Measurements from ENCODE around the gene CUX1.

The CUX1 gene

DNA sequence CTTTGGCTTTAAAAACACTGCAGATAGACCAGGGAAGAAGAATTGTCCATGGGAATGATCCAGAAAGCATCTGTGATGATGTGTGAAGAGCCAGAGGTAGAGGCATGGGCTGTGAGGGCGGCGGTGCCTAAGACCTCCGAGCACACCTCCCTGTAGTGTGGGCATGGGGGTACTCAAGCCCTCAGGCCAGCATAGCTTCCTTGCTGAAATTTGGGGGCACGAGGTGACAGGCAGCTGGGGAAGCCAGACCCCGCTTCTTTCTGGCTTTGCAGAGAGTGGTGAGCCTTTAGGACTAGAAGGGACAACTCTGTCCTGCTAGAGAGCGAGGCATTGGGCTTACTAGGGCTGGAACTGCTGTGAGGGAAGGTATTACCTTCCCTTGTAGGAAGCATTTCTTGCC, 281.6 kb downstream of the CUX1 start:
- peaks cover 3 to 7% of the 10 kb centered on the region in 2 donors for H3K36me3 ChIP-seq (ENCODE audit: control insufficient read depth in 2 of 2, insufficient read depth in 2 of 2, low read length in 2 of 2)
- no peak overlapping the region for H3K27ac ChIP-seq (ENCODE audit: low read length)
- H3K9me3 ChIP-seq (ENCODE audit: control insufficient read depth in 2 of 2, low read length in 2 of 2): no peaks in the 10 kb centered on the region
- H3K27me3 ChIP-seq (ENCODE audit: control insufficient read depth in 1 of 2, insufficient read depth in 2 of 2, low read length in 2 of 2): no peaks in the 10 kb centered on the region
- no peak overlapping the region for H3K9ac ChIP-seq (ENCODE audit: low read length in 2 of 2)
- H3K4me3 ChIP-seq (ENCODE audit: low read length in 2 of 2): no peak overlapping the region
- H3K4me1 ChIP-seq (ENCODE audit: control insufficient read depth, insufficient read depth, low read length): peaks cover 9% of the 10 kb centered on the region

DNA sequence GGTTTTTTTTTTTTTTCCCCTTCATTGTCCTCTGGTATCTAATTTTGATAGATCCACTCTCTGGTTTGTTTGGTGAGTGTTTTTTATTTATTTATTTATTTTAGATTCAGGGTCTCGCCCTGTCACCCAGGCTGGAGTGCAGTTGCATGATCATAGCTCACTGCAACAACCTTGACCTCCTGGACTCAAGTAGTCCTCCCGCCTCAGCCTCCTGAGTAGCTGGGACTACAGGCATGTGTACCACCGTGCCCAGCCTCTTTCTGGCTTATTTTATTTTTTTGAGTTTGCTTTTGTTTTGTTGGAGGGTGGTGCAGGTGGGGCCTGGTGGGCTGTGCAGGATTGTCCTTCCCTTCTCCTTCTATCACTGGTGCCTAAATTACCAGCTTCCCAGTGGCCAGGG, 282.0 kb downstream of the CUX1 start:
- Histone ChIP-seq H3K9me3 (ENCODE audit: control insufficient read depth in 2 of 2, low read length in 2 of 2) (no peaks in the 10 kb centered on the region), H3K27me3 (ENCODE audit: control insufficient read depth in 1 of 2, insufficient read depth in 2 of 2, low read length in 2 of 2) (no peaks in the 10 kb centered on the region), H3K9ac (ENCODE audit: low read length in 2 of 2) (no peak overlapping the region), H3K36me3 (ENCODE audit: control insufficient read depth in 2 of 2, insufficient read depth in 2 of 2, low read length in 2 of 2) (peaks cover 3 to 7% of the 10 kb centered on the region in 2 donors), H3K4me3 (ENCODE audit: low read length in 2 of 2) (no peak overlapping the region), H3K27ac (ENCODE audit: low read length) (no peak overlapping the region), H3K4me1 (ENCODE audit: control insufficient read depth, insufficient read depth, low read length) (peaks cover 9% of the 10 kb centered on the region)

GRCh38 chr7:102101111-102101551, 283.7 kb downstream of the CUX1 start:
- Histone ChIP-seq H3K9ac (ENCODE audit: low read length in 2 of 2) (no peak overlapping the region), H3K4me3 (ENCODE audit: low read length in 2 of 2) (no peak overlapping the region), H3K27ac (ENCODE audit: low read length) (no peak overlapping the region), H3K9me3 (ENCODE audit: control insufficient read depth in 2 of 2, low read length in 2 of 2) (no peaks in the 10 kb centered on the region), H3K4me1 (ENCODE audit: control insufficient read depth, insufficient read depth, low read length) (no peaks in the 10 kb centered on the region), H3K36me3 (ENCODE audit: control insufficient read depth in 2 of 2, insufficient read depth in 2 of 2, low read length in 2 of 2) (peaks cover 7 to 11% of the 10 kb centered on the region in 2 donors), H3K27me3 (ENCODE audit: control insufficient read depth in 1 of 2, insufficient read depth in 2 of 2, low read length in 2 of 2) (no peaks in the 10 kb centered on the region)

GRCh38 chr7:102101926-102102325, 284.5 kb downstream of the CUX1 start:
- Histone ChIP-seq H3K36me3 (ENCODE audit: control insufficient read depth in 2 of 2, insufficient read depth in 2 of 2, low read length in 2 of 2) (peaks cover 7 to 13% of the 10 kb centered on the region in 2 donors), H3K4me1 (ENCODE audit: control insufficient read depth, insufficient read depth, low read length) (no peaks in the 10 kb centered on the region), H3K4me3 (ENCODE audit: low read length in 2 of 2) (no peak overlapping the region), H3K27ac (ENCODE audit: low read length) (no peak overlapping the region), H3K27me3 (ENCODE audit: control insufficient read depth in 1 of 2, insufficient read depth in 2 of 2, low read length in 2 of 2) (no peaks in the 10 kb centered on the region), H3K9me3 (ENCODE audit: control insufficient read depth in 2 of 2, low read length in 2 of 2) (no peaks in the 10 kb centered on the region), H3K9ac (ENCODE audit: low read length in 2 of 2) (no peak overlapping the region)

- H3K27ac ChIP-seq (ENCODE audit: low read length): no peak overlapping the region
- no peaks in the 10 kb centered on the region for H3K9me3 ChIP-seq (ENCODE audit: control insufficient read depth in 2 of 2, low read length in 2 of 2)
- peaks cover 7 to 18% of the 10 kb centered on the region in 2 donors for H3K36me3 ChIP-seq (ENCODE audit: control insufficient read depth in 2 of 2, insufficient read depth in 2 of 2, low read length in 2 of 2)
- H3K4me1 ChIP-seq (ENCODE audit: control insufficient read depth, insufficient read depth, low read length): no peaks in the 10 kb centered on the region
- H3K27me3 ChIP-seq (ENCODE audit: control insufficient read depth in 1 of 2, insufficient read depth in 2 of 2, low read length in 2 of 2): no peaks in the 10 kb centered on the region
- no peak overlapping the region for H3K4me3 ChIP-seq (ENCODE audit: low read length in 2 of 2)
- H3K9ac ChIP-seq (ENCODE audit: low read length in 2 of 2): no peak overlapping the region
Observed at GRCh38 chr7:102103027-102103372, 285.6 kb downstream of the CUX1 start.

GRCh38 chr7:102104245-102104644, 286.8 kb downstream of the CUX1 start:
- H3K27me3 ChIP-seq (ENCODE audit: control insufficient read depth in 1 of 2, insufficient read depth in 2 of 2, low read length in 2 of 2): no peaks in the 10 kb centered on the region
- no peak overlapping the region for H3K27ac ChIP-seq (ENCODE audit: low read length)
- no peaks in the 10 kb centered on the region for H3K4me1 ChIP-seq (ENCODE audit: control insufficient read depth, insufficient read depth, low read length)
- no peak overlapping the region for H3K9ac ChIP-seq (ENCODE audit: low read length in 2 of 2)
- H3K4me3 ChIP-seq (ENCODE audit: low read length in 2 of 2): no peak overlapping the region
- H3K9me3 ChIP-seq (ENCODE audit: control insufficient read depth in 2 of 2, low read length in 2 of 2): no peaks in the 10 kb centered on the region
- H3K36me3 ChIP-seq (ENCODE audit: control insufficient read depth in 2 of 2, insufficient read depth in 2 of 2, low read length in 2 of 2): peaks cover 7 to 16% of the 10 kb centered on the region in 2 donors

GRCh38 chr7:102106625-102107024, 289.2 kb downstream of the CUX1 start:
- no peaks in the 10 kb centered on the region for H3K9me3 ChIP-seq (ENCODE audit: control insufficient read depth in 2 of 2, low read length in 2 of 2)
- no peak overlapping the region for H3K27ac ChIP-seq (ENCODE audit: low read length)
- H3K9ac ChIP-seq (ENCODE audit: low read length in 2 of 2): no peak overlapping the region
- H3K36me3 ChIP-seq (ENCODE audit: control insufficient read depth in 2 of 2, insufficient read depth in 2 of 2, low read length in 2 of 2): peaks cover 12 to 14% of the 10 kb centered on the region in 2 donors
- no peak overlapping the region for H3K4me3 ChIP-seq (ENCODE audit: low read length in 2 of 2)
- H3K4me1 ChIP-seq (ENCODE audit: control insufficient read depth, insufficient read depth, low read length): no peaks in the 10 kb centered on the region
- no peaks in the 10 kb centered on the region for H3K27me3 ChIP-seq (ENCODE audit: control insufficient read depth in 1 of 2, insufficient read depth in 2 of 2, low read length in 2 of 2)

GRCh38 chr7:102107474-102108104, 290.2 kb downstream of the CUX1 start:
- H3K36me3 ChIP-seq (ENCODE audit: control insufficient read depth in 2 of 2, insufficient read depth in 2 of 2, low read length in 2 of 2): peaks cover 9 to 12% of the 10 kb centered on the region in 2 donors
- no peak overlapping the region for H3K4me3 ChIP-seq (ENCODE audit: low read length in 2 of 2)
- H3K27me3 ChIP-seq (ENCODE audit: control insufficient read depth in 1 of 2, insufficient read depth in 2 of 2, low read length in 2 of 2): no peaks in the 10 kb centered on the region
- no peaks in the 10 kb centered on the region for H3K9me3 ChIP-seq (ENCODE audit: control insufficient read depth in 2 of 2, low read length in 2 of 2)
- no peaks in the 10 kb centered on the region for H3K4me1 ChIP-seq (ENCODE audit: control insufficient read depth, insufficient read depth, low read length)
- H3K27ac ChIP-seq (ENCODE audit: low read length): no peak overlapping the region
- H3K9ac ChIP-seq (ENCODE audit: low read length in 2 of 2): no peak overlapping the region

DNA sequence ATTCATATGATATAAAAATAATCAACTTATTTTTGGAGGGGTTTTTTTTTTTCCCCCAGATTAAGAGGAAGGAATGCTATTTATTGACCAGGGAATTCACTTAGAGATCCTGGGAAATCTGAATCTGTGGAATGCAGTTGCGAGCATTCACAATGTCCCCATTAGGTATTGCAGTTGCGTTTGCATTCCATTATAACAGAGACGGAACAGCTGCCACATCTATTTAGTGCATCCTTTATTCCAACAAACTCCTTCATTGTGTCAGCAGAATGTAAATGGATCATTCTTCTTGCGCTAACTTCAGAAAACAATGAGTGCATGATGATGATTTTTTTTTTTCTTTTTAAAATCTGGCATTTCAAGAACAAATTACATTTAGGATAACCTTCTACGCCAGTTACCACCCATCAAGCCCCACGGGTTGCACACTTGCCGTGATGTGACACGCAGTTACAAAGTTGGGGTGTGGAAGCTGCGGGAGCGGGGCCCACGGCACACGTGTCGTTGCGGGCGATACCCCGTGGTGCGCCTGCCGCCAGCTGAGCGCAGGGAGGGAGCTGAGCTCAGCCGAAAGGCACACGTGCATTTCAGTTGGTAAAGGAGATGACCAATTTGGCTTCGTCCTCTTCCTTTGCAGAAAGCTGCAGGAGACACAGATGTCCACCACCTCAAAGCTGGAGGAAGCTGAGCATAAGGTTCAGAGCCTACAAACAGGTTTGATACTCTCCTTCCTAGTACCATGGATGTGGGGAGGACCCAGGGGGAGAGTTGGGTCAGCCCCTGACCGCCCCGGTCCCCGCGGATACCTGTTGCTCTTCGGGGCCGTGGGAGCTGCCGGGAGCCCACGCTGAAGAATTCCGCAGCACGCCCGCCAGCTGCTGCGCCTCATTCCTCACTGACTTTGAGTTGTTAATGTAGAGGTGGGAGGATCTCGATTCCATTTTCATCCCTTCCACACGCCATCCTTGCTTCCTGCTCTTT, 293.9 kb downstream of the CUX1 start:
- no peaks in the 10 kb centered on the region for H3K9me3 ChIP-seq (ENCODE audit: control insufficient read depth in 2 of 2, low read length in 2 of 2)
- H3K9ac ChIP-seq (ENCODE audit: low read length in 2 of 2): no peak overlapping the region
- H3K27me3 ChIP-seq (ENCODE audit: control insufficient read depth in 1 of 2, insufficient read depth in 2 of 2, low read length in 2 of 2): no peaks in the 10 kb centered on the region
- H3K4me3 ChIP-seq (ENCODE audit: low read length in 2 of 2): no peak overlapping the region
- H3K4me1 ChIP-seq (ENCODE audit: control insufficient read depth, insufficient read depth, low read length): no peaks in the 10 kb centered on the region
- H3K27ac ChIP-seq (ENCODE audit: low read length): no peak overlapping the region
- H3K36me3 ChIP-seq (ENCODE audit: control insufficient read depth in 2 of 2, insufficient read depth in 2 of 2, low read length in 2 of 2): peaks cover 23 to 25% of the 10 kb centered on the region in 2 donors

DNA sequence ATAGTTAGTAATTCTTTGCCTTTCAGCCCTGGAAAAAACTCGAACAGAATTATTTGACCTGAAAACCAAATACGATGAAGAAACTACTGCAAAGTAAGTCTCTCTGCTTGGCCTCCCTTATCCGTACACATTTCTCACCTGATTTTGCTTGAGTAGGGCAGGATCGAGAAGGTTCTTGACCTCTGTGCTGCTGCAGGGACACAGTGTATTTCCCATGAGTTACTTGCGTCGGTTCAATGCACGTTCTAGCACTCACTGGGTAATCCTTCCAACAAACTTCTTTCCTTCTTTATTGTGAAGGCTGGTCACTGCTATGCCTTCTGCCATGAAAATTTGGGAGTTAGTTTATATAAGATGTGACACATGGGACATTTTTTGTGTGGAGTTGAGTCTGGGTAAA, 297.8 kb downstream of the CUX1 start:
- no peaks in the 10 kb centered on the region for H3K9me3 ChIP-seq (ENCODE audit: control insufficient read depth in 2 of 2, low read length in 2 of 2)
- no peak overlapping the region for H3K9ac ChIP-seq (ENCODE audit: low read length in 2 of 2)
- H3K27me3 ChIP-seq (ENCODE audit: control insufficient read depth in 1 of 2, insufficient read depth in 2 of 2, low read length in 2 of 2): no peaks in the 10 kb centered on the region
- peaks cover 22 to 28% of the 10 kb centered on the region in 2 donors for H3K36me3 ChIP-seq (ENCODE audit: control insufficient read depth in 2 of 2, insufficient read depth in 2 of 2, low read length in 2 of 2)
- no peak overlapping the region for H3K27ac ChIP-seq (ENCODE audit: low read length)
- no peak overlapping the region for H3K4me3 ChIP-seq (ENCODE audit: low read length in 2 of 2)
- no peaks in the 10 kb centered on the region for H3K4me1 ChIP-seq (ENCODE audit: control insufficient read depth, insufficient read depth, low read length)

DNA sequence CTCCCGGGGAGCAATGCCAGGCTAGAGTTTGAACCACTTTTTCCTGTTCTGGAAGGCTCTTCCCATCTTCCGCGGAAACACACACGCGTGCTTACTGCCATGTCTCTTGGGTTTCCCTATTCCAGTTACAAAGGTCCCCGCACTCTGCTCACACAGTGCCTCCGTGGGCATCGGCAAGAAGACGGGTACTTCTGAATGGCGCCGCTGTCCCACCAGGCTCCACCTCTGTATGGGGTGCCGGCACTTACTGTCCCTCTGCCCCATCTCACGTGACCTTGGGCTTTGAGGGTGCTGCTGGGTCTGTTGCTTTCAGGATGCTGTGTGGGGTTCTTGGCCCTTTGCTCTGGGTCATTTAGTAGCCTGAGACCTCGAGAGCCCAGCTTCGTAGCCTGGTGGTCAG, 298.5 kb downstream of the CUX1 start:
- Histone ChIP-seq H3K9me3 (ENCODE audit: control insufficient read depth in 2 of 2, low read length in 2 of 2) (no peaks in the 10 kb centered on the region), H3K36me3 (ENCODE audit: control insufficient read depth in 2 of 2, insufficient read depth in 2 of 2, low read length in 2 of 2) (peaks cover 22 to 28% of the 10 kb centered on the region in 2 donors), H3K9ac (ENCODE audit: low read length in 2 of 2) (no peak overlapping the region), H3K4me1 (ENCODE audit: control insufficient read depth, insufficient read depth, low read length) (no peaks in the 10 kb centered on the region), H3K27me3 (ENCODE audit: control insufficient read depth in 1 of 2, insufficient read depth in 2 of 2, low read length in 2 of 2) (no peaks in the 10 kb centered on the region), H3K27ac (ENCODE audit: low read length) (no peak overlapping the region), H3K4me3 (ENCODE audit: low read length in 2 of 2) (no peak overlapping the region)
